H1 (cell line): ENCODE results near the gene MFAP3L. TPM values are rescaled to one million over a fixed set of nuclear protein-coding genes. Genes with fewer than 3 reads are reported as not detected.

ENCODE experiments used
- polyA plus RNA-seq, 7 experiments: library from polyadenylated mRNA; depleted of rRNA in 3 of 7; stranded (reverse) in 5 of 7; unstranded in 2 of 7; fragments of >200 nt in 5 of 7; fragments of 200-250 nt in 2 of 7; gene quantifications; 1 replicate in 5 of 7; 2 replicates in 1 of 7; 4 replicates in 1 of 7; pipeline versions ENCODE4 v1.2.1 to v1.2.3, GENCODE V29; 2011 to 2013; ENCODE audit warnings: missing spikeins in 2 of 7, mixed read lengths in 2 of 7
- total RNA-seq: library from RNA; stranded (reverse); fragmentation: NEBNext Ultra II Directional; extraction: Animal tissue kit (Norgen Biotek cat#: 25700); gene quantifications from 2 replicates; pipeline ENCODE4 v1.2.1, GENCODE V29; 2021

The MFAP3L gene
- total and polyA plus RNA-seq, 2 of the 8 experiments (the other 6 are each of a cell fraction or from before 2014, with no cell fraction given) = 7.0 to 9.8 TPM

Other genes with a start within 250 kb of the MFAP3L start
- gene AADAT, start 63.6 kb upstream of the MFAP3L start, total RNA-seq = 7.7 and 9.2 TPM in 2 replicates
- gene AADAT, start 63.6 kb upstream of the MFAP3L start, polyA plus RNA-seq (2011; rRNA removed) = 4.6 and 6.1 TPM in 2 replicates